Measurements from ENCODE around the gene ACSL3. TPM values are rescaled to one million over a fixed set of nuclear protein-coding genes. Genes with fewer than 3 reads are reported as not detected.

Gene ACSL3
- total RNA-seq, 1 donor from 2014 or later = 106 TPM

- no peak overlapping the region for H3K4me3 ChIP-seq
- no peak overlapping the region for H3K27ac Mint-ChIP-seq
- no peak overlapping the region for H3K4me3 Mint-ChIP-seq
- TF ChIP-seq EZH2 (IDR thresholded peaks at IDR 0.05) (no peak), EZH2phosphoT487 (IDR thresholded peaks at IDR 0.05) (no peak), CTCF (IDR thresholded peaks at IDR 0.05) (no peak)
- H3K4me1 ChIP-seq = peaks cover 5% of the 10 kb centered on the region
- DNase-seq (ENCODE audit: low spot score) = no peak
- H3K9ac ChIP-seq = no peak overlapping the region
- no peaks in the 10 kb centered on the region for H3K9me3 ChIP-seq (ENCODE audit: low read depth)
- no peak overlapping the region for H3K4me2 ChIP-seq
- H3K79me2 ChIP-seq (ENCODE audit: low read depth) = peaks cover 100% of the 10 kb centered on the region
- H3K36me3 ChIP-seq = peaks cover under 1% of the 10 kb centered on the region
- peaks cover 51% of the 10 kb centered on the region for H4K20me1 ChIP-seq (ENCODE audit: low read depth)
- peaks cover 37% of the 10 kb centered on the region for H3K36me3 Mint-ChIP-seq
- H3F3A ChIP-seq (ENCODE audit: low read depth) = no peaks in the 10 kb centered on the region
- H3K4me1 Mint-ChIP-seq = peaks cover 9% of the 10 kb centered on the region
- H2AFZ ChIP-seq (replicated peaks) = no peak overlapping the region
- H3K9me3 Mint-ChIP-seq = peaks cover 7% of the 10 kb centered on the region
- no peak overlapping the region for H3K27ac ChIP-seq
- H3K27me3 ChIP-seq = no peaks in the 10 kb centered on the region
- H3K27me3 Mint-ChIP-seq (ENCODE audit: insufficient read depth, low read depth) = peaks cover 2% of the 10 kb centered on the region
Measured at GRCh38 chr2:222887124-222887523, 26.3 kb downstream of the ACSL3 start.

GRCh38 chr2:222888716-222889115 lies 27.9 kb downstream of the ACSL3 start:
- no peak overlapping the region for H3K27ac Mint-ChIP-seq
- Histone ChIP-seq H3K27me3 (no peaks in the 10 kb centered on the region), H3K27ac (no peak overlapping the region), H3K4me2 (no peak overlapping the region), H4K20me1 (ENCODE audit: low read depth) (peaks cover 64% of the 10 kb centered on the region), H3K36me3 (no peaks in the 10 kb centered on the region), H2AFZ (replicated peaks) (no peak overlapping the region), H3F3A (ENCODE audit: low read depth) (no peaks in the 10 kb centered on the region), H3K4me3 (no peak overlapping the region), H3K9me3 (ENCODE audit: low read depth) (no peaks in the 10 kb centered on the region), H3K9ac (no peak overlapping the region), H3K4me1 (peaks cover 5% of the 10 kb centered on the region), H3K79me2 (ENCODE audit: low read depth) (peaks cover 100% of the 10 kb centered on the region)
- H3K4me3 Mint-ChIP-seq = no peak overlapping the region
- peaks cover 2% of the 10 kb centered on the region for H3K27me3 Mint-ChIP-seq (ENCODE audit: insufficient read depth, low read depth)
- peaks cover 9% of the 10 kb centered on the region for H3K4me1 Mint-ChIP-seq
- no peak for DNase-seq (ENCODE audit: low spot score)
- no peak for TF ChIP-seq EZH2 (IDR thresholded peaks at IDR 0.05)
- TF ChIP-seq CTCF (IDR thresholded peaks at IDR 0.05) = no peak
- peaks cover 40% of the 10 kb centered on the region for H3K36me3 Mint-ChIP-seq
- H3K9me3 Mint-ChIP-seq = peaks cover 2% of the 10 kb centered on the region

GRCh38 chr2:222891890-222892289 lies 31.1 kb downstream of the ACSL3 start:
- Histone ChIP-seq H3K9me3 (ENCODE audit: low read depth) (no peaks in the 10 kb centered on the region), H3K4me3 (no peak overlapping the region), H3K27me3 (no peaks in the 10 kb centered on the region), H4K20me1 (ENCODE audit: low read depth) (peaks cover 47% of the 10 kb centered on the region), H3K79me2 (ENCODE audit: low read depth) (peaks cover 84% of the 10 kb centered on the region), H3F3A (ENCODE audit: low read depth) (no peaks in the 10 kb centered on the region), H3K27ac (no peak overlapping the region), H3K36me3 (no peaks in the 10 kb centered on the region), H2AFZ (replicated peaks) (no peak overlapping the region), H3K4me1 (no peaks in the 10 kb centered on the region), H3K9ac (no peak overlapping the region), H3K4me2 (no peak overlapping the region)
- Mint-ChIP-seq H3K27ac (no peak overlapping the region), H3K9me3 (no peaks in the 10 kb centered on the region), H3K36me3 (peaks cover 35% of the 10 kb centered on the region), H3K4me1 (no peaks in the 10 kb centered on the region), H3K4me3 (no peak overlapping the region), H3K27me3 (ENCODE audit: insufficient read depth, low read depth) (no peaks in the 10 kb centered on the region)
- TF ChIP-seq EZH2phosphoT487 (IDR thresholded peaks at IDR 0.05) = no peak
- no peak for TF ChIP-seq EZH2 (IDR thresholded peaks at IDR 0.05)
- TF ChIP-seq CTCF (IDR thresholded peaks at IDR 0.05) = no peak
- DNase-seq (ENCODE audit: low spot score) = no peak
